Stomach (tissue), 9 donors: ENCODE data around the gene FAM184A. TPM values are rescaled to one million over a fixed set of nuclear protein-coding genes. Genes with fewer than 3 reads are reported as not detected.

Experiments
- DNase-seq, 2 donors: peaks; one replicate each; pipeline versions ENCODE4 v3.0.0 to v3.0.0-alpha.2; 2013 to 2019
- H3K27ac ChIP-seq, 5 donors: fragments of 200-600 bp in 4 of 5; sonication (generic) in 4 of 5; one replicate each; pipeline ENCODE4 v1.5.1; 2013 to 2019; ENCODE audit warnings: mild to moderate bottlenecking in 1 of 5, moderate library complexity in 1 of 5
- H3K27me3 ChIP-seq, 3 donors: fragments of 200-600 bp; sonication (generic); one replicate each; pipeline ENCODE4 v1.5.1; 2017 to 2019; ENCODE audit warnings: mixed run types in 1 of 3
- H3K36me3 ChIP-seq, 4 donors: fragments of 200-600 bp; sonication (generic); 1 replicate in 3 of 4; 2 replicates in 1 of 4; pipeline ENCODE4 v1.5.1; 2016 to 2019
- H3K4me1 ChIP-seq, 4 donors: fragments of 200-600 bp; sonication (generic); one replicate each; pipeline ENCODE4 v1.5.1; 2016 to 2019
- H3K4me3 ChIP-seq, 4 donors: fragments of 200-600 bp; sonication (generic) in 3 of 4; one replicate each; pipeline ENCODE4 v1.5.1; 2016 to 2019; ENCODE audit warnings: mild to moderate bottlenecking in 1 of 4
- H3K9me3 ChIP-seq, 4 donors: fragments of 200-600 bp; sonication (generic); one replicate each; pipeline ENCODE4 v1.5.1; 2016 to 2019
- EP300 ChIP-seq: sonication (generic); formaldehyde crosslinking; IDR thresholded peaks from one replicate; pipeline ENCODE4 v1.6.1; 2017; ENCODE audit warnings: antibody characterized with exemption
- POLR2A ChIP-seq, 4 donors: fragments of 450-650 bp; IDR thresholded peaks; one replicate each; pipeline ENCODE4 v1.6.1; 2016; ENCODE audit warnings: antibody characterized with exemption in 4 of 4, control low read depth in 2 of 4, mild to moderate bottlenecking in 1 of 4, moderate library complexity in 1 of 4
- POLR2AphosphoS5 ChIP-seq, 3 donors: sonication (generic); formaldehyde crosslinking; IDR thresholded peaks; one replicate each; pipeline ENCODE4 v1.6.1; 2016; ENCODE audit warnings: antibody characterized with exemption in 3 of 3
- WGBS, 5 donors: extraction: QIAGEN DNeasy Blood & Tissue Kit in 3 of 5; methylation state at CpG; one replicate each; pipeline versions ENCODE4 v1.1.5 to v1.1.7; 2013 to 2018; 5-methylcytosine and 5-hydroxymethylcytosine counted together
- intact Hi-C: fragments of 100-400 bp; cut with DNase I; formaldehyde crosslinking; loops from one replicate; pipeline ENCODE4 v1.15.1; 2023; ENCODE audit warnings: low total_unique reads
- polyA plus RNA-seq, 3 donors: library from polyadenylated mRNA; stranded (reverse); fragments of 200-250 nt; gene quantifications; one replicate each; pipeline ENCODE4 v1.2.3, GENCODE V29; 2013
- total RNA-seq, 5 donors: library from RNA; depleted of rRNA; stranded (reverse); fragments of >200 nt; gene quantifications; one replicate each; pipeline versions ENCODE4 v1.1.0 to v1.2.3, GENCODE V29; 2014 to 2016
- TF ChIP-seq, protein P1 (sequence below), 7 experiments: fragments of 450-650 bp in 4 of 7; fragments of 200-600 bp in 3 of 7; sonication (generic) in 3 of 7; IDR thresholded peaks; one replicate each; pipeline ENCODE4 v1.5.1; 2016 to 2019; ENCODE audit warnings: antibody characterized with exemption in 7 of 7, control low read depth in 2 of 7, mild to moderate bottlenecking in 1 of 7
- donor health status: healthy with polysubstance abuse.
- donor health status: Bipolar disorder and iron deficiency.
- donor health status: healthy.

Gene FAM184A
- total and polyA plus RNA-seq, 8 donors: under 0.01 to 8.3 (median 2.6) TPM; not detected in 1

DNA sequence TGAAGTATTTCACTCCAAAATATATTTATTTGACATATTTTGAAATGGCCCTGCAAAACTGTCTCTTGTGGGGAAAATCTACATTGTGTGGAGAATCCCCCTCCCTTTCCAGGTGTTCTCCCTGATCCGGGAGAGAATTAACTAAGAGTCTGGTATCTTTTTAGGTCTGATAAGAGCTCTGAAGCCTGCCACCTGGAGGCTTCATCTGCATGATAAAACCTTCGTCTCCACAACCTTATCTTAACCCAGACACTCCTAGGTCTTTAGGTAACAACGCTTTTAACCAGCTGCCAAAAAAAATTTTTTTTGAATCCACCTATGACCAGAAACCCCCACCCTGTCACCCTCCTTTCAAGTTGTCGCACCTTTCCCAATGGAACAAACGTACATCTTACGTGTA is 43.0 kb downstream of the FAM184A start:
- DNase-seq: no peak
- intact Hi-C loops: no loop called here
- H3K9me3 ChIP-seq: no peaks in the 10 kb centered on the region
- no peaks in the 10 kb centered on the region for H3K4me1 ChIP-seq
- H3K27ac ChIP-seq: no peak overlapping the region
- WGBS, 5 donors: 57 to 71% (median 62%) methylated on average over 6 of the region's 6 CpGs
- H3K36me3 ChIP-seq: no peaks in the 10 kb centered on the region
- TF ChIP-seq EP300: no peak
- TF ChIP-seq, protein P1, sequence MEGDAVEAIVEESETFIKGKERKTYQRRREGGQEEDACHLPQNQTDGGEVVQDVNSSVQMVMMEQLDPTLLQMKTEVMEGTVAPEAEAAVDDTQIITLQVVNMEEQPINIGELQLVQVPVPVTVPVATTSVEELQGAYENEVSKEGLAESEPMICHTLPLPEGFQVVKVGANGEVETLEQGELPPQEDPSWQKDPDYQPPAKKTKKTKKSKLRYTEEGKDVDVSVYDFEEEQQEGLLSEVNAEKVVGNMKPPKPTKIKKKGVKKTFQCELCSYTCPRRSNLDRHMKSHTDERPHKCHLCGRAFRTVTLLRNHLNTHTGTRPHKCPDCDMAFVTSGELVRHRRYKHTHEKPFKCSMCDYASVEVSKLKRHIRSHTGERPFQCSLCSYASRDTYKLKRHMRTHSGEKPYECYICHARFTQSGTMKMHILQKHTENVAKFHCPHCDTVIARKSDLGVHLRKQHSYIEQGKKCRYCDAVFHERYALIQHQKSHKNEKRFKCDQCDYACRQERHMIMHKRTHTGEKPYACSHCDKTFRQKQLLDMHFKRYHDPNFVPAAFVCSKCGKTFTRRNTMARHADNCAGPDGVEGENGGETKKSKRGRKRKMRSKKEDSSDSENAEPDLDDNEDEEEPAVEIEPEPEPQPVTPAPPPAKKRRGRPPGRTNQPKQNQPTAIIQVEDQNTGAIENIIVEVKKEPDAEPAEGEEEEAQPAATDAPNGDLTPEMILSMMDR (IDR thresholded peaks at IDR 0.05): no peak
- TF ChIP-seq POLR2A (IDR thresholded peaks at IDR 0.05): no peak
- no peak for TF ChIP-seq POLR2AphosphoS5 (IDR thresholded peaks at IDR 0.05)
- H3K27me3 ChIP-seq: no peaks in the 10 kb centered on the region
- no peak overlapping the region for H3K4me3 ChIP-seq

DNA sequence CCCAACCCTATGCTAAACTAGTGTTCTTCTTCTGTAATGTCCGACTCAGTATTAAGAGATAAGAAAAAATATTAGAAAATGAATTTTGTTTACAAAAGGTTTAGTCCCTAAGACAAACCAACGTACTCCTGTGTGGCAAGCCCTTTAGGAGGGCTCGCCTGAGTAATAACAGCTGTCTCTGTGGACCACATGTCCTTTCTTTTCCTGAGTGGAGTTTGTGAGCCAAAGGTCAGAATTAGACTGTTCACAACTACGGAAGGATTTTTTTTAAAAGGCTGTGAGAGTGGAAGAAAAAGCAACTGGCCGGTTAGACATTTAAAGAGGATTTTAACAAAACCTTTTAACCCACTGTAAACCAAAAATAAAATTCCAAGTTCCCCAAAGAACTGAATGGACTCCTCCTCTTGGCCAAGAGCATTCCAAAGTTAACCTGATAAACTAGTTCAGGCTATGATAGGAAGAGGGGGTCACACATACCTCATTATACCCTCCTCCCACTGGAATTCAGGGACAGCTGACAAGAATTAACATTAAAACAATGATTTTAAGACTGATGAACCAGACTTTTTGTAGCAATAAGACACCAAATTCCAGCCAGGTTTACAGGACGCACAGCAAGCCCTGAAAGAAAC is 43.5 kb downstream of the FAM184A start:
- DNase-seq: peak in 1 of 2 donors; percentile 31
- H3K9me3 ChIP-seq: no peaks in the 10 kb centered on the region
- no peaks in the 10 kb centered on the region for H3K27me3 ChIP-seq
- 41 to 49% (median 45%) methylated on average over 6 of the region's 6 CpGs for WGBS, 5 donors
- no peak overlapping the region for H3K27ac ChIP-seq
- H3K36me3 ChIP-seq: no peaks in the 10 kb centered on the region
- H3K4me1 ChIP-seq: no peaks in the 10 kb centered on the region
- no peak overlapping the region for H3K4me3 ChIP-seq
- intact Hi-C loops: no loop called here
- TF ChIP-seq EP300 (no peak), POLR2AphosphoS5 (IDR thresholded peaks at IDR 0.05) (no peak)
- TF ChIP-seq, protein P1 (IDR thresholded peaks at IDR 0.05): no peak

DNA sequence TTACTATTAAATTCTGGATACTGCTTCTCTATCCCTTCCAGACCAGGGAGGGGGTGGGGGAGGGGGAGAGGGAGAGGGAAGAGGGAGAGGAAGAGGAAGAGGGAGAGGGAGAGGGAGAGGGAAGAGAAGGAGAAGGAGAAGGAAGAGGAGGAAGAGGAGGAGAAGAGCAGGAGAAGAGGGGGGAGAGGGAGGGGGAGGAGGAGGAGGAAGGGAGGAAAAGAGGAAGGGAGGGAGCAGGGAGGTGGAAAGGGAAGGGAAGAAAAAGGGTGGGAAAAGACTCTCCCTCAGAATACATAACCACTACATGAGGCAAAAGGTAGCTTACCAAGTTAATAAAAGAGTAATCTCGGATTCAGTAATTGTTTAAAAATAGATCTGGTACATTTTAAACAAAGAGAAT is 46.0 kb downstream of the FAM184A start:
- 33 to 54% (median 49%) methylated on average over 1 of the region's 1 CpG for WGBS, 5 donors
- Histone ChIP-seq H3K9me3 (no peaks in the 10 kb centered on the region), H3K27ac (no peak overlapping the region), H3K4me3 (no peak overlapping the region), H3K36me3 (no peaks in the 10 kb centered on the region), H3K4me1 (no peaks in the 10 kb centered on the region), H3K27me3 (no peaks in the 10 kb centered on the region)
- intact Hi-C loops: no loop called here
- TF ChIP-seq, protein P1 (IDR thresholded peaks at IDR 0.05): no peak
- TF ChIP-seq EP300 (no peak), POLR2AphosphoS5 (IDR thresholded peaks at IDR 0.05) (no peak), POLR2A (IDR thresholded peaks at IDR 0.05) (no peak)
- no peak for DNase-seq

DNA sequence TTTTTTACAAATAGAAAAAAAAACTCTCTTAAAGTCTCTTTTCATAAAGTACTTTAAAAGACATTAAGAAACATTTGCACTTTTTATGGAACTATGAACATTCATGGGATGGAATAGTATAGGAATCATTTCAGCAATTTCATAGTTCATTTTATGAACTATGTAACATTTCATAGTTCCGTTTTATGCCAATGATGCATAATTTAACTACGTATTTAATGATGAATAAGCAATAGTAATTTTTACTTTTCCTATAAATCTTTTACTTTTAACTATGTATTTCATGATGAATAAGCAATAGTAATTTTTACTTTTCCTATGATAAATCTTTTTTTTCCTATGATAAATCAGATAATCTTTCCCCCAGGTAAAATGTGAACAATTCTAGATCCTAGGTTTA is 47.7 kb downstream of the FAM184A start:
- no peak overlapping the region for H3K27ac ChIP-seq
- H3K4me1 ChIP-seq: no peaks in the 10 kb centered on the region
- no peak overlapping the region for H3K4me3 ChIP-seq
- H3K27me3 ChIP-seq: no peaks in the 10 kb centered on the region
- WGBS, 5 donors: 95 to 98% (median 96%) methylated on average over 2 of the region's 2 CpGs
- no peak for DNase-seq
- intact Hi-C loops: no loop called here
- no peaks in the 10 kb centered on the region for H3K9me3 ChIP-seq
- no peaks in the 10 kb centered on the region for H3K36me3 ChIP-seq
- no peak for TF ChIP-seq POLR2AphosphoS5 (IDR thresholded peaks at IDR 0.05)
- no peak for TF ChIP-seq POLR2A (IDR thresholded peaks at IDR 0.05)
- TF ChIP-seq EP300: no peak
- TF ChIP-seq, protein P1 (IDR thresholded peaks at IDR 0.05): no peak
